Inferior parietal cortex (tissue), 1 donor: Measurements from ENCODE around the gene PROM2.

ENCODE experiments used
- DNase-seq: peaks from one replicate; pipeline ENCODE4 v3.0.0-alpha.2; 2016; ENCODE audit errors: extremely low spot score

The PROM2 gene

GRCh38 chr2:95306336-95306895 is 32.2 kb downstream of the PROM2 start:
- no peak for DNase-seq

- no peak for DNase-seq
Measured at GRCh38 chr2:95307036-95307435, 32.8 kb downstream of the PROM2 start.

GRCh38 chr2:95307878-95308277 is 33.6 kb downstream of the PROM2 start:
- no peak for DNase-seq

GRCh38 chr2:95308426-95308990 is 34.3 kb downstream of the PROM2 start:
- DNase-seq, result no peak

- DNase-seq, result no peak
Measured at GRCh38 chr2:95309599-95309998, 35.4 kb downstream of the PROM2 start.

GRCh38 chr2:95310216-95310615 is 36.0 kb downstream of the PROM2 start:
- no peak for DNase-seq

- DNase-seq, result no peak
Measured at GRCh38 chr2:95310651-95311050, 36.4 kb downstream of the PROM2 start.

- no peak for DNase-seq
Measured at GRCh38 chr2:95311815-95312542, 37.7 kb downstream of the PROM2 start.

GRCh38 chr2:95312543-95313201 is 38.4 kb downstream of the PROM2 start:
- peak; percentile 83 for DNase-seq

GRCh38 chr2:95313296-95314131 is 39.3 kb downstream of the PROM2 start:
- DNase-seq, result no peak

GRCh38 chr2:95314598-95314963 is 40.3 kb downstream of the PROM2 start:
- no peak for DNase-seq

GRCh38 chr2:95314964-95315611 is 40.8 kb downstream of the PROM2 start:
- no peak for DNase-seq

- no peak for DNase-seq
Measured at GRCh38 chr2:95315801-95316411, 41.7 kb downstream of the PROM2 start.

GRCh38 chr2:95316466-95317122 is 42.3 kb downstream of the PROM2 start:
- DNase-seq, result no peak

GRCh38 chr2:95317123-95317500 is 42.9 kb downstream of the PROM2 start:
- DNase-seq, result no peak

- DNase-seq, result no peak
Measured at GRCh38 chr2:95317665-95318425, 43.6 kb downstream of the PROM2 start.

GRCh38 chr2:95318431-95319220 is 44.4 kb downstream of the PROM2 start:
- DNase-seq, result no peak

GRCh38 chr2:95319481-95320343 is 45.5 kb downstream of the PROM2 start:
- no peak for DNase-seq
